ENCODE measurements around the gene ARL9.

The ARL9 gene

GRCh38 chr4:56544573-56545131 is 39.1 kb downstream of the ARL9 start:
- peak overlapping the region; percentile 29 for H3K4me3 ChIP-seq (ENCODE audit: control insufficient read depth, low read depth, low read length)
- TF ChIP-seq, protein P1, sequence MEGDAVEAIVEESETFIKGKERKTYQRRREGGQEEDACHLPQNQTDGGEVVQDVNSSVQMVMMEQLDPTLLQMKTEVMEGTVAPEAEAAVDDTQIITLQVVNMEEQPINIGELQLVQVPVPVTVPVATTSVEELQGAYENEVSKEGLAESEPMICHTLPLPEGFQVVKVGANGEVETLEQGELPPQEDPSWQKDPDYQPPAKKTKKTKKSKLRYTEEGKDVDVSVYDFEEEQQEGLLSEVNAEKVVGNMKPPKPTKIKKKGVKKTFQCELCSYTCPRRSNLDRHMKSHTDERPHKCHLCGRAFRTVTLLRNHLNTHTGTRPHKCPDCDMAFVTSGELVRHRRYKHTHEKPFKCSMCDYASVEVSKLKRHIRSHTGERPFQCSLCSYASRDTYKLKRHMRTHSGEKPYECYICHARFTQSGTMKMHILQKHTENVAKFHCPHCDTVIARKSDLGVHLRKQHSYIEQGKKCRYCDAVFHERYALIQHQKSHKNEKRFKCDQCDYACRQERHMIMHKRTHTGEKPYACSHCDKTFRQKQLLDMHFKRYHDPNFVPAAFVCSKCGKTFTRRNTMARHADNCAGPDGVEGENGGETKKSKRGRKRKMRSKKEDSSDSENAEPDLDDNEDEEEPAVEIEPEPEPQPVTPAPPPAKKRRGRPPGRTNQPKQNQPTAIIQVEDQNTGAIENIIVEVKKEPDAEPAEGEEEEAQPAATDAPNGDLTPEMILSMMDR (IDR thresholded peaks at IDR 0.05; ENCODE audit: control insufficient read depth, insufficient read depth, low read depth, low read length, missing control alignments): peak; percentile 86
- DNase-seq (ENCODE audit: low read depth): peak; percentile 13

GRCh38 chr4:56550642-56551041 is 45.1 kb downstream of the ARL9 start:
- TF ChIP-seq, protein P1 (IDR thresholded peaks at IDR 0.05; ENCODE audit: control insufficient read depth, insufficient read depth, low read depth, low read length, missing control alignments): no peak
- no peak overlapping the region for H3K4me3 ChIP-seq (ENCODE audit: control insufficient read depth, low read depth, low read length)
- DNase-seq (ENCODE audit: low read depth): no peak

DNA sequence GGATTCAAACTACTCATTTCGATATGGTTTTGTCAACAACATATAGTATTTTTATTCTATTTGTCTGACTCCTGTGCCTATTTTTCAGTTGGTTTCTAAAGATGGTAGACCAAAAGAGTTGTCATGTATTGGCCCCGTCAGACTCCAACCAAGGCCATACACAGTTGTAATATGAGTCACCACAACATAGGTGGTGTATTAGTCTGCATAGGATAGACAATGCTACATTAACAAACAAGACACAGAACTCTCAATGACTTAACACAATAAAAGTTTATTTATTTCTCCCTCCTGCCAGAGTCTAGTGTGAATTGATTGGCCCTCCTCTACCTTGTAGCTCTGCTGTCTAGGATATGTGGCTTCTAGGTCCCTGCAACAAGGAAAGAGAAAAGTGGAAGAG is 45.9 kb downstream of the ARL9 start:
- no peak for DNase-seq (ENCODE audit: low read depth)
- TF ChIP-seq, protein P1 (IDR thresholded peaks at IDR 0.05; ENCODE audit: control insufficient read depth, insufficient read depth, low read depth, low read length, missing control alignments): no peak
- no peak overlapping the region for H3K4me3 ChIP-seq (ENCODE audit: control insufficient read depth, low read depth, low read length)

GRCh38 chr4:56552273-56552672 is 46.7 kb downstream of the ARL9 start:
- TF ChIP-seq, protein P1 (IDR thresholded peaks at IDR 0.05; ENCODE audit: control insufficient read depth, insufficient read depth, low read depth, low read length, missing control alignments): no peak
- no peak for DNase-seq (ENCODE audit: low read depth)

DNA sequence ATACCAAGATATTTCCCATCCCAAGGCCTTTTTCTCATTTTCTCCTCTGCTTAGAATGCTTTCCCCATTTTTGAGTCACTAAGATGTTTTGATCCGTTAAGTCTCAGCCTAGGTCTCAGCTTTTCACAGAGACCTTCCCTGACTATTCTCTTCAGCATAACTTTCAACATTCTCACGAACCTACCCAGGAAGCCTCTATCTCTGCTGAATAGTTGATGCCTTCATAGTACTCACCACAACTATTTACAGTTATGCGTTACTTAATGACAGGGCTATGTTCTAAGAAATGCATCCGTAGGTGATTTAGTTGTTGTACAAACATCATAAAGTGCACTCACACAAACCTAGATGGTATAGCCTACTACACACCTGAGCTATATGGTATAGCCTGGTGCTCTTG is 64.5 kb downstream of the ARL9 start:
- no peak overlapping the region for H3K4me3 ChIP-seq (ENCODE audit: control insufficient read depth, low read depth, low read length)
- DNase-seq (ENCODE audit: low read depth): peak; percentile 10
- TF ChIP-seq, protein P1 (IDR thresholded peaks at IDR 0.05; ENCODE audit: control insufficient read depth, insufficient read depth, low read depth, low read length, missing control alignments): no peak

More at GRCh38 chr4:56552273-56552672, 46.7 kb downstream of the ARL9 start:
- no peak overlapping the region for H3K4me3 ChIP-seq (ENCODE audit: control insufficient read depth, low read depth, low read length)

All from AG09309 (cell line).